NCI-H2196 (cell line): Measurements from ENCODE around the gene TYW3.

Source experiments
- DNase-seq: peaks from one replicate; lab custom pipeline; 2025; ENCODE audit not compliant: unreplicated experiment; lab: John Stamatoyannopoulos, UW

TYW3 gene

DNA sequence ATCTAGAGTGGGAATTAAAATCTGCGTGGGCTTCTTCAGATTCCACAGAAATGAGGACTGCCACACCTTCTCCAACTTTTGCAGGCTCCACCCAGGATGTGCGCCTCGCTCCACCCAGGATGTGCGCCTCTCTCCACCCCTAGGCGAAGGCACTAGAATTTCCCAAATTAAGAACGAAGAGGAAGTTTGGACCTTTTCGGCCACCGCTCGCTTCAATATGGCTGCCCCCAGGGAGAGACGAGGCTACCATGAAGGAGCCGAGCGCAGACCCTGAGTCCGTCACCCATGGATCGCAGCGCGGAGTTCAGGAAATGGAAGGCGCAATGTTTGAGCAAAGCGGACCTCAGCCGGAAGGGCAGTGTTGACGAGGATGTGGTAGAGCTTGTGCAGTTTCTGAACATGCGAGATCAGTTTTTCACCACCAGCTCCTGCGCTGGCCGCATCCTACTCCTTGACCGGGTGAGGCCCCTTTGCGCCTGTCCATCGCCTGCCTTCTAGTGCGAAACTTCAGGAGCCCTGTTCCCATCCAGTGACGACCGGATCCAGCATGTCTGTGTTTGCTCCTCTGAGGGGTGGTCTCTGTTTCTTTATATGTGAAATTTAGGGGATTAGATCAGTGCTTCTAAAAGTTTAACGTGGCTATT is at the start of gene TYW3, which contains the start of gene CRYZ:
Gene TYW3 (plus strand): TSS at position 193 of the 644 bp plus-strand sequence. CDS start 93 bp downstream, at position 286.
Gene CRYZ (minus strand): TSS at position 91 of the 644 bp plus-strand sequence. CDS start 8,229 bp downstream, outside the sequence.
- DNase-seq: peak; percentile 63

GRCh38 chr1:74683656-74684055 is 49.3 kb upstream of the TYW3 start:
- DNase-seq: no peak

DNA sequence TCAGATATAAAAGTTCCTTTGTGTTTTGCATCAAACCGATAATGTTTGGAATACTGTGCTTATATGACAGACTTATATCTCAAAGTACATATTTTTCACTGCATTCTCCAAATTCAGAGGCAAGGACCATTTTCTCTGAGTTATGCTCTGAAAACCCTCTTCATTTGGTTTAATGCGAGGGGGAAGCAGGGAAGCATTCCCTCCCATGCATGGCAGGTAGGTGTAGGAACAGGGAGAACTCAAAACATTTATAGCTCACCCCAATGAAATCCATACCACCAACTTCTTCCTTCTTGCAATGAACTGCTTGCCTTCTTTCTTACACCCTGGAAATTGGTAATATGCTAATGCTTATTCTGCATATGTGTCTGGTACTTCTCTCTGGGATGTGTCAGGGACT is 48.7 kb upstream of the TYW3 start:
- no peak for DNase-seq

DNA sequence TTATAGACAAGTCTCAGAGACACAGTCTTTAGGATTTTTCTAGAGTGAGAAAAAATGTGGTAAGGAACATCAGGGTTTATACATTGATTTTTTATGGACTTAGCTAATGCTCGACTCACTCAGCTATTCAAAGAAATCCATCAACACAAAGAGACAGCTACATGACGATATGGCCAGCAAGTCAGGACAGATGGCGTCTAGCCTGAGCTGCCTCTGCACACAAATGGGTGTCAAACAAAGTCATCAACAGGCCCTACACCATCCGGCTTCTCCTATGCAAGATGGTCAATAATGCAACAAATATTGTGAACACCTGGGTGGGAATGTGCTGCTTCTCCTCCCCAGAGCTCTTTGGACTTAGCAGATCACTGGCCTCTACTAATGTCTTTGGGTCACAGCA is 46.0 kb upstream of the TYW3 start:
- DNase-seq: no peak

GRCh38 chr1:74689621-74690363 is 43.2 kb upstream of the TYW3 start:
- DNase-seq: peak; percentile 47

DNA sequence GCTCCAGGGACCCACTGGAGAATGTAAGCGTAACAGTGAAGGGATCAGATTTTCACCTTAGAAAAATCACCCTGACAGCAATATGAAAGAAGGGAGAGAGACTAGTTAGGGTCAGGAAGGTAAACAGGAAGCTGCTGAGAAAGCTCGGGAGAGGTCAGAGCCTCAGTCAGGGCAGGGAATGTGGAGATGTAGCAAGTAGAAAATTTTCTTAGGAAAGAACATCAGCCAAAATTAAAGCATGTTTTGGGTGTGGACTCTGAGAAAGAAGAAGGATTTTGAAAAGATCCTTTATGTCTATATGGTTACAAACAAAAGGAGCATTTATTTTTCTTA is 42.6 kb upstream of the TYW3 start:
- no peak for DNase-seq

DNA sequence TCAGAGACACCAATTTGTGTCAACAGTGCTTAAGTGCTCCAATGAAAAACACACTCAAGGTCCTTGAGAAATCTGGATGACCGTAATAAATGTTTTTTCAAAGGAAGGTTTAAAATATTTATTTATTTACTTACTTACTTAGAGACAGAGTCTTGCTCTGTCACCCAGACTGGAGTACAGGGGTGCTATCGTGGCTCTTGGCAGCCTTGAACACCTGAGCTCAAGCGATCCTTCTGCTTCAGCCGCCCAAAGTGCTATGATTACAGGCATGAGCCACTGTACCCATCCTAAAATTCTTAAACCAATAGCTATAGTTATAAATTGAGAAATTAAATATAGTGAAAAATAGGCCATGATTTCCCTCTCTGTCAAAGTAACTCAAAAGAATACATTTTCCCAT is 42.0 kb upstream of the TYW3 start:
- no peak for DNase-seq

DNA sequence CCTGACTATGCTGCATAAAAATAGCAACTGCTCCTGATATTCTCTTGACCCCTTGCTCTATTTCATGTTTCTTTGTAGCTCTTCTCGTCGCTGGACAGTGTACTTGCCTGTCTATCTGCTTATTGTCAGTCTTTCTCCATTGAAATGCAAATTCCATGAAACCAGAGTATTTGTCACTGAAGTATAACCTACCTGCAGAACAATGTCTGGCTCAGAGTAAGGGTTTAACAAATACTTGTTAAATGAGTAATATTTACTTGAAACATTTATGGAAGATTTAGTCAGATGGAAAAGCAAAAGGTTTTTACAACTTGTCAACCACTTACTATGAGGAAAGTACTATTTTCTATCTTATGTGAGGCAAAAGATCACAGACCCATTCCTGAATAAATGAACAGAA is 39.5 kb upstream of the TYW3 start:
- no peak for DNase-seq

- no peak for DNase-seq
Measured at GRCh38 chr1:74697832-74698231, 35.1 kb upstream of the TYW3 start.

- no peak for DNase-seq
Measured at GRCh38 chr1:74699331-74699730, 33.6 kb upstream of the TYW3 start.

DNA sequence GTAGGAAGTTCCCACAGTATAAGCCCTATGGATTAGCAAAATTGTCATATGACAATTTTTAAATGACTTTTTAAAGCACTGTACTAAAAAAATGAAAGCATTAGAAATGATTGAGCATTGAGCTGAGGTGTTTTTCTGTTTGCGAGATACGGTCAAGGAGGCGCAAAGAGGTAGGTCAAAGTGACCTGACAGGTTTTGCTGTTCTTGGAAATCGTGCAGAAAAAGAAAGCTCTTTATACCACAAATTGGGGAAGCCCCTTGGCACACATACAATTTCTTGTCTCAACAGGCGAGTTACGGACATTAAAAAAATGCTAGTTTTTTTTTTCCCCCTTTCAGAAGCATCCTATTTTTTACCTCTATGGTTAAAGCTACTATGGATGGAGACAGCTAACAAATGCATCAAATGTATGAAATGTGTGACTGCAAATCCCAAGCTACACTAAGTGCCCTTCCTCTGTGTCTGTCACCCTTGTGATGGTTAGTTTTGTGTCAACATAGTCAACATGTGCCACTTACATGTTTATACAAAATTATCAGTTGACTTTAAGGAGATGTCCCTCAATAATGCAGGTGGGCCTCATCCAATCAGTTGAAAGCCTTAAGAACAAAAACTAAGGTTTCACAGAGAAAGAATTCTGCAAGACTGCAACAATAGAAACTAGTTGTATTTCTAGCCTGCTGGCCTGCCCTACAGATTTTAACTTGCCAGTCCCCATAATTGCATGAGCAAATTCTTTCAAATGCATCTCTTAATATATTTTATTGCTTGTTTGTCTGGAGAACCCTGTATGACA is 29.4 kb upstream of the TYW3 start:
- DNase-seq: no peak

- DNase-seq: no peak
Measured at GRCh38 chr1:74712881-74713280, 20.1 kb upstream of the TYW3 start.

DNA sequence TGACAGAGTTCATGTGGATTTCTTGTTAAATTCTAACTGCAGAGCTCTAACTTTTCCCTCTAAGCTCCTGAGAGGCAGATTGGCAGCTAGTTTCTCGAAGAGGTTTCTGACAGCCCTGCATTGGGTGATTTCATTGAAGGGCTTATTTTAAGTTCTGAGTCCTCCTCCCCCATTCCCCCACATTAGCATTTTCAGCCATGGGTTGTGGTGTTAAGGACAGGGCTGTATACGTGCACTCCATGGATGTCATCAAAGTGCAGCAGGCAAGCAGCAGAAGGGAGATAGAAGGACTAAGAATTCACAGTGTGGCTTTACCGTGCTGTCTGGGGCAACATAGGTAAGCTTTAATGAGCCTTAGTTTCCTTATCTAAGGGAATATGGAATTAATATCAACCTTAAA is 19.1 kb upstream of the TYW3 start:
- no peak for DNase-seq

DNA sequence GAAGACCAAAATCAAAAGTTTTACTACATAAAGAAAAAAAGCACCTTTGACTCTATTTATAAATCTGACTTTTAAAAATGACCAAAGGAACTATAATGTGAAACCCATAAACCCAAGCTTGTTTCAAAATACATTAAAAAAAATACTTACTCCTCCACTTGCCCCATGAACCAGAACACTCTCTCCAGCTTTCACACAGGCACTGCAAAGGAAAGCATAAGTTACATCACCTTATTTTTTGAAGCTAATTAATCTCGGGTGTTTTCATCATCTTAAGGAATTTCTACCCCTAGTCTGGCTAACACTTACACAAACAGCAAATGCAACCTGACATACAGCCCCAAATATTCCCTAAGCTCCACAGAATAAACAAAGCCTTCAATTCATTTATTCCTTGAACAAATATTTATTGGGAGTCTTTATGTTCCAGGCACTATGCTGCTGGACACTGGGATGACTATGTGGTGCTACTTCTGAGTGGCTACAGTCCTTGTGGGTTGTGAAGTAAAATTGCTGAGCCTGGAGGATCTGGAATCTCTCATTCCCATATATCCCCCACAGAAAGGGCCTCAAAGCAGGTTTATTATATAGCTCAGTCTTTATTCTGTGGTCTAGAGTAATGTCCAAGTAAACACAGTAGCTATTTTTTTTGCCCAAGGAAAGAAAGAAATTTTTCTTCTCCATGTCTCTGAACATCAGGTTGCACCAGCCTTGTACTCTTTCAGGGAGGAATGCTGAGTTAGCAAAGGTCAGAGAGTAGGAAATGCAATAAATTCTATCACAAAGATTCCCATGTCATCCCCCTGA is 18.3 kb upstream of the TYW3 start:
- no peak for DNase-seq

- DNase-seq: no peak
Measured at GRCh38 chr1:74715236-74715502, 17.8 kb upstream of the TYW3 start.

- DNase-seq: no peak
Measured at GRCh38 chr1:74715806-74716205, 17.1 kb upstream of the TYW3 start.

DNA sequence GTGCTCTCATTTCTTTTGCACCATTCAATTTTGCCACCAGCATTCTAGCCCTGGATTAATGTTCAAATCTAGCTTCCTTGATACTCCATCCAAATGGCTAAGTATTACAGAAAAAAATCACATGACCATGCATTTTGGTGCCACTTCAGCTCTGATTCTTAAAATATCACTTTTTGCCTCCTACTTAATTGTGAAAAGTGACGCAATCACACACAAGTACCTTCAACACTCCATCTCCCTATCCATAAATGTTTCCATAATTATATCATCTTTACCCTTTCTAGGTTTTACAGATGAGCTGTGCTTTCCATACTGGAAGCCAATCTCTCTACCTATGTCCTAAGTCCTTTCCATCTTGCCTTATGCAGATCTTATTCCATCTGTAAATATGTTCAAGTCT is 16.1 kb upstream of the TYW3 start:
- no peak for DNase-seq

DNA sequence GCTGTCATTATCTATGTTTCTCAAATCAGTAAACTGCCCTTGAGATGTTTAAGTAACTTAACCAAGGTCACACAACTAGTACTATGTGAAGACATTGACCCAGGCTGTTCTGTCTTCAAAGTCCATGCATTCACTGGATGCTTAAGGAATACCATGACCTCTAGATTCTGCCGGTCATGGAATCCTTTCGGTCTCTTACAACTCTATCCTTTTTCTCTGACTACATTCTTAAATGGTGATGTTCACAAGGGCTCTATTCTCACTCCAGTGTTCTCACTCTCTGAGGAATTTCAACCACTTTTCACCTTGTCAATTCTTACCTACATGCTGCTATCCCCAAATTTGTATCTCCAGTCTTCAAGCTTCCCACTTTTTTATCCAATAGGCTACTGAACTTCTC is 15.3 kb upstream of the TYW3 start:
- DNase-seq: no peak

DNA sequence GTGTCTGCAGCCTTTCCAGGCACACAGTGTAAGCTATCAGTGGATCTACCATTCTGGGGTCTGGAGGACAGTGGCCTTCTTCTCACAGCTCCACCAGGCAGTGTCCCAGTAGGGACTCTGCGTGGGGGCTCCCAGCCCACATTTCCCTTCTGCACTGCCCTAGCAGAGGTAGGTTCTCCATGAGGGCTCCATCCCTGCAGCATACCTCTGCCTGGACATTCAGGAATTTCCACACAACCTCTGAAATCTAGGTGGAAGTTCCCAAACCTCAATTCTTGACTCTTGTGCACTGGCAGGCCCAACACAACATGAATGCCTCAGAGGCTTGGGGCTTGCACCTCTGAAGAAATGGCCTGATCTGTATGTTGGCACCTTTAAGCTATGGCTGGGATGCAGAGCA is 6.9 kb upstream of the TYW3 start:
- DNase-seq: no peak

DNA sequence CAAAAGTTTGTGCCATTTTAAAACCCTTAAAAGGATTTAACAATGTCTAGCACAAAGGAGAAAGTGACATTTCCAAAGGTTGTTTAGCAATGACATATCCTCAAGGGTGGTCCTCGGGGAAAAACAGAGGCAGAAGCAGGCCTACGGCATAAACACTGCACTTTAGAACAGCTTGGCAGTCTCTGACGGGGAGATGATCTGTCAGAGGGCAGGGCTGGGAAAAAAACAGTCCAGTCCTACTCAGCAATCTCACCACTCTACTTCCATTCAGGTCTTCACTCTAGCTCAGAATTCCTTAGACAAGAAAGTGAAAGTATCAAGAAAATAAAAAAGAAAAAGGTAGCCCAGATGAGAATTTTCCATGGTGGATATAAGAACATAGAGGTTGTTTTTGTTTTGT is 4.2 kb upstream of the TYW3 start:
- no peak for DNase-seq

DNA sequence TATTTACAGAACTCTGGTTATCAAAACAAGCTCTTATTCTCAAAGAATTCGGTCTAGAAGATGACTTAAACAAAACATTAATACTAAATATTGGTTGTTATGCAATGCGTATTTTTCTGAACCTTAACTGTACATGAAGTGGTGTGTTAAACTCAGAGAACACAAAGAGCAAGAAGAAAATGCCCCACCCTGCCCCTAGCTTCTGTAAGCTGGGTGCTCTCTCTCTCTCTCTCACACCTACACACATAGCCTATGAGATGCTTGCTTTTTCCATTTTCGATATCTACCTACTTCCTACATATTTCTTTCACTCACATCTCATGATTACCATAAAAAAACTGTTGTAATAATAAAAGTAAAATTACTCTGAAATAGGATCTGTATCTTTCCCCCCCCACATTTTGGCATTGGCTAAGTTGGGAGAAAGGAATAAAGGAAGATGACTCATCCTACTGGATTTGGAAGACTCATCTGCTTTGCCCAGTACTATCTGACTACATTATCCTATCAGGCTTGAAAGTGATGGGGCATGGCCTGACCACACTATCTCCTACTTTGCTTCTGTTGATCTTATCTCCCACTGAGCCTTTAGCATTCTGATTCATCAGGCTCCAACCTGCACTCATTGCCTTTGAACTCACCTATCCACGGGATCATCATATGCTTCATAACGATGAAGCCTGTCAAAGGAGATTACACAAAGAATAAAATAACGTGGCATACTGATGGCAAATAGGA is 3.0 kb upstream of the TYW3 start:
- no peak for DNase-seq
